Measurements from ENCODE around the gene EPB41L1.

The EPB41L1 gene

GRCh38 chr20:36235892-36236785, 81.6 kb downstream of the EPB41L1 start, which contains the start of gene AAR2:
AAR2 (plus strand) TSS chr20:36236478; CDS start chr20:36239869, 3,391 bp downstream.
- Mint-ChIP-seq H3K9me3 (no peaks in the 10 kb centered on the region), H3K4me3 (peak within 1 kb of the TSS; percentile 85), H3K27me3 (ENCODE audit: low read depth, poor library complexity) (peaks cover 19% of the 10 kb centered on the region), H3K27ac (peak within 1 kb of the TSS; percentile 98), H3K4me1 (peaks cover 29% of the 10 kb centered on the region), H3K36me3 (ENCODE audit: low read depth) (peaks cover 16% of the 10 kb centered on the region)
- no peak for TF ChIP-seq CTCF (IDR thresholded peaks at IDR 0.05)
- DNase-seq: peak; percentile 76

- H3K27ac Mint-ChIP-seq: peak overlapping the region; percentile 98
Observed at GRCh38 chr20:36236786-36237121, 82.2 kb downstream of the EPB41L1 start.

GRCh38 chr20:36237477-36237876, 82.9 kb downstream of the EPB41L1 start:
- Mint-ChIP-seq H3K27me3 (ENCODE audit: low read depth, poor library complexity) (peaks cover 13% of the 10 kb centered on the region), H3K4me3 (peak overlapping the region; percentile 85), H3K9me3 (no peaks in the 10 kb centered on the region), H3K27ac (peak overlapping the region; percentile 98), H3K4me1 (peaks cover 29% of the 10 kb centered on the region), H3K36me3 (ENCODE audit: low read depth) (peaks cover 22% of the 10 kb centered on the region)
- no peak for TF ChIP-seq CTCF (IDR thresholded peaks at IDR 0.05)
- DNase-seq: no peak

More at GRCh38 chr20:36236786-36237121, 82.2 kb downstream of the EPB41L1 start:
- peaks cover 29% of the 10 kb centered on the region for H3K4me1 Mint-ChIP-seq
- H3K4me3 Mint-ChIP-seq: peak overlapping the region; percentile 85
- H3K36me3 Mint-ChIP-seq (ENCODE audit: low read depth): peaks cover 22% of the 10 kb centered on the region
- peaks cover 19% of the 10 kb centered on the region for H3K27me3 Mint-ChIP-seq (ENCODE audit: low read depth, poor library complexity)
- DNase-seq: no peak
- H3K9me3 Mint-ChIP-seq: no peaks in the 10 kb centered on the region
- no peak for TF ChIP-seq CTCF (IDR thresholded peaks at IDR 0.05)

- TF ChIP-seq CTCF (IDR thresholded peaks at IDR 0.05): no peak
- Mint-ChIP-seq H3K36me3 (ENCODE audit: low read depth) (peaks cover 22% of the 10 kb centered on the region), H3K27ac (no peak overlapping the region), H3K9me3 (no peaks in the 10 kb centered on the region), H3K4me3 (peak overlapping the region; percentile 62), H3K27me3 (ENCODE audit: low read depth, poor library complexity) (peaks cover 11% of the 10 kb centered on the region), H3K4me1 (peaks cover 29% of the 10 kb centered on the region)
- no peak for DNase-seq
Observed at GRCh38 chr20:36238153-36238552, 83.6 kb downstream of the EPB41L1 start.

- Mint-ChIP-seq H3K4me3 (peak overlapping the region; percentile 68), H3K36me3 (ENCODE audit: low read depth) (peaks cover 22% of the 10 kb centered on the region), H3K27me3 (ENCODE audit: low read depth, poor library complexity) (peaks cover 5% of the 10 kb centered on the region), H3K27ac (no peak overlapping the region), H3K4me1 (peaks cover 29% of the 10 kb centered on the region), H3K9me3 (no peaks in the 10 kb centered on the region)
- no peak for DNase-seq
- TF ChIP-seq CTCF (IDR thresholded peaks at IDR 0.05): no peak
Observed at GRCh38 chr20:36238760-36239159, 84.2 kb downstream of the EPB41L1 start.

GRCh38 chr20:36240076-36240475, 85.5 kb downstream of the EPB41L1 start:
- Mint-ChIP-seq H3K4me3 (no peak overlapping the region), H3K27ac (no peak overlapping the region), H3K36me3 (ENCODE audit: low read depth) (peaks cover 28% of the 10 kb centered on the region), H3K9me3 (no peaks in the 10 kb centered on the region), H3K4me1 (peaks cover 29% of the 10 kb centered on the region), H3K27me3 (ENCODE audit: low read depth, poor library complexity) (no peaks in the 10 kb centered on the region)
- no peak for DNase-seq
- TF ChIP-seq CTCF (IDR thresholded peaks at IDR 0.05): no peak

Data from nephron progenitor cell (in vitro differentiated cells).